ENCODE results near the gene GID4. TPM values are rescaled to one million over a fixed set of nuclear protein-coding genes. Genes with fewer than 3 reads are reported as not detected.

Gene GID4
- total and polyA plus RNA-seq, 9 of the 15 experiments (the other 6 are each of a cell fraction or from before 2014, with no cell fraction given), result 1.2 to 6.4 (median 3.7) TPM

DNA sequence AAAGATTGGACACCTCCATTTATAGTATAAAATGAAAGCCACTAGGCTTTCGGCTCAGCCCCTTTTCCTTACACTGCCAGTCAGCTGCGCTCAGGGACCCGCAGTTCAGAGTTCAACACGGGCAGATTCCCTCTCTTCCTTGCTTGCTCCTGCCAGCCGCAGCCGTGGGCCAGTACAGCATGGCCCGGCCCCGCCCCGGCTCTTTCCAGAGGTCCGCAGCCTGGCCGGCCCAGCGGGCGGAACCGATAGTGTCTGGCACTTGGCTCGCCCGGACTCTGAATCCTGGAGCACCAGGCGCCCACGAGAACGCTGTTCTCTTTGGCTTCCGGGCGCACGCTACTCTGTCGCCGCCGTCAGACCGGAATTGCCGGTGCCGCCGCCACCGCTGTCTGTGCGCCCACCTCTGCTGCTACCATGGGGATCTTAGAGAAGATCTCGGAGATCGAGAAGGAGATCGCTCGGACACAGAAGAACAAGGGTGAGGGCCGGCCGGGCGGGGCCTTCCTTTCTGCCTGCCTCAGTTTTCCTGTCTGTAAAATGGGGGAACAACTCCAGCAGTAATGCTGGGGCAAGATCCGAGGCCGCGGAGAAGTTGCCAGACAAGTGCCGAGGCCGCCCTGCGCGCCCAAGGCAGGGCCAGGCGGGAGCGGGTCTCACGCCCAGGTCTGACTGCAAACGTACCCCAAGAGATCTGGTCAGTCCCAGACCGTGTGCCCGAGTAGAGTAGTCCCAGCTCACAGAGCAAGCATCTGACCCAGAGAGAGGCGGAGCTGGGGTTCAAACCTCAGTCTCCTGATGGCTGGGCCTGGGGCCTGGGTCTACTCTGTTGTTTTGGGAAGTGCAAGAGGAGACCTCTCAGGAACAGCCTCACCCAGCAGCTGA is 48.6 kb downstream of the GID4 start, which contains the start of gene DRG2 (continued):
- TF ChIP-seq BRCA1 (IDR thresholded peaks at IDR 0.05) (no peak), BRCA1 (CRISPR knock-in tag; IDR thresholded peaks at IDR 0.05) (0 out of 2 replicates have a peak, but pooled peaks have one; percentile 74), DIDO1 (tag; IDR thresholded peaks at IDR 0.05; ENCODE audit: low read depth) (peak; percentile 77), ATF1 (CRISPR knock-in tag; IDR thresholded peaks at IDR 0.05) (no peak), ATF1 (tag; IDR thresholded peaks at IDR 0.05) (peak; percentile 79), RBBP5 (IDR thresholded peaks at IDR 0.05; ENCODE audit: borderline replicate concordance, insufficient read depth, low read length, poor library complexity, severe bottlenecking) (peak; percentile 88), TAF7 (tag; IDR thresholded peaks at IDR 0.05) (peak; percentile 74), MYNN (IDR thresholded peaks at IDR 0.05) (peak; percentile 54; the same call in 1 of the 2 replicates), MYNN (CRISPR knock-in tag; IDR thresholded peaks at IDR 0.05) (no peak), POLR2G (IDR thresholded peaks at IDR 0.05; ENCODE audit: low read depth, low read length) (peak; percentile 93), ZNF436 (CRISPR knock-in tag; IDR thresholded peaks at IDR 0.05) (no peak), ETV1 (tag; conservative IDR thresholded peaks at IDR 0.05; ENCODE audit: low read depth) (peak; percentile 79), ZKSCAN8 (CRISPR knock-in tag; IDR thresholded peaks at IDR 0.05) (0 out of 2 replicates have a peak, but pooled peaks have one; percentile 32), CHD1 (IDR thresholded peaks at IDR 0.05; ENCODE audit: low read length) (peak; percentile 60), ARID1B (IDR thresholded peaks at IDR 0.05) (peak; percentile 25; the same call in 1 of the 2 replicates), CXXC5 (CRISPR knock-in tag; IDR thresholded peaks at IDR 0.05) (peak; percentile 92), ZNF589 (CRISPR knock-in tag; IDR thresholded peaks at IDR 0.05; ENCODE audit: low read depth) (peak; percentile 83; the same call in 1 of the 2 replicates), GTF2F1 (IDR thresholded peaks at IDR 0.05; ENCODE audit: low read depth, low read length) (peak; percentile 48; the same call in 1 of the 2 replicates), MTA3 (IDR thresholded peaks at IDR 0.05; ENCODE audit: borderline replicate concordance) (peak; percentile 89; the same call in 1 of the 2 replicates), NFRKB (IDR thresholded peaks at IDR 0.05; ENCODE audit: low read depth) (peak; percentile 69; the same call in 1 of the 2 replicates), SMC3 (conservative IDR thresholded peaks at IDR 0.05; ENCODE audit: insufficient read depth, low read depth, low read length) (0 out of 2 replicates have a peak, but pooled peaks have one; percentile 16), SRSF3 (IDR thresholded peaks at IDR 0.05; ENCODE audit: insufficient read depth, low read length) (no peak)
- TF ChIP-seq, protein P1, sequence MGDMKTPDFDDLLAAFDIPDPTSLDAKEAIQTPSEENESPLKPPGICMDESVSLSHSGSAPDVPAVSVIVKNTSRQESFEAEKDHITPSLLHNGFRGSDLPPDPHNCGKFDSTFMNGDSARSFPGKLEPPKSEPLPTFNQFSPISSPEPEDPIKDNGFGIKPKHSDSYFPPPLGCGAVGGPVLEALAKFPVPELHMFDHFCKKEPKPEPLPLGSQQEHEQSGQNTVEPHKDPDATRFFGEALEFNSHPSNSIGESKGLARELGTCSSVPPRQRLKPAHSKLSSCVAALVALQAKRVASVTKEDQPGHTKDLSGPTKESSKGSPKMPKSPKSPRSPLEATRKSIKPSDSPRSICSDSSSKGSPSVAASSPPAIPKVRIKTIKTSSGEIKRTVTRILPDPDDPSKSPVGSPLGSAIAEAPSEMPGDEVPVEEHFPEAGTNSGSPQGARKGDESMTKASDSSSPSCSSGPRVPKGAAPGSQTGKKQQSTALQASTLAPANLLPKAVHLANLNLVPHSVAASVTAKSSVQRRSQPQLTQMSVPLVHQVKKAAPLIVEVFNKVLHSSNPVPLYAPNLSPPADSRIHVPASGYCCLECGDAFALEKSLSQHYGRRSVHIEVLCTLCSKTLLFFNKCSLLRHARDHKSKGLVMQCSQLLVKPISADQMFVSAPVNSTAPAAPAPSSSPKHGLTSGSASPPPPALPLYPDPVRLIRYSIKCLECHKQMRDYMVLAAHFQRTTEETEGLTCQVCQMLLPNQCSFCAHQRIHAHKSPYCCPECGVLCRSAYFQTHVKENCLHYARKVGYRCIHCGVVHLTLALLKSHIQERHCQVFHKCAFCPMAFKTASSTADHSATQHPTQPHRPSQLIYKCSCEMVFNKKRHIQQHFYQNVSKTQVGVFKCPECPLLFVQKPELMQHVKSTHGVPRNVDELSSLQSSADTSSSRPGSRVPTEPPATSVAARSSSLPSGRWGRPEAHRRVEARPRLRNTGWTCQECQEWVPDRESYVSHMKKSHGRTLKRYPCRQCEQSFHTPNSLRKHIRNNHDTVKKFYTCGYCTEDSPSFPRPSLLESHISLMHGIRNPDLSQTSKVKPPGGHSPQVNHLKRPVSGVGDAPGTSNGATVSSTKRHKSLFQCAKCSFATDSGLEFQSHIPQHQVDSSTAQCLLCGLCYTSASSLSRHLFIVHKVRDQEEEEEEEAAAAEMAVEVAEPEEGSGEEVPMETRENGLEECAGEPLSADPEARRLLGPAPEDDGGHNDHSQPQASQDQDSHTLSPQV (IDR thresholded peaks at IDR 0.05), result peak; percentile 69; the same call in 1 of the 2 replicates
- TF ChIP-seq, protein P2, sequence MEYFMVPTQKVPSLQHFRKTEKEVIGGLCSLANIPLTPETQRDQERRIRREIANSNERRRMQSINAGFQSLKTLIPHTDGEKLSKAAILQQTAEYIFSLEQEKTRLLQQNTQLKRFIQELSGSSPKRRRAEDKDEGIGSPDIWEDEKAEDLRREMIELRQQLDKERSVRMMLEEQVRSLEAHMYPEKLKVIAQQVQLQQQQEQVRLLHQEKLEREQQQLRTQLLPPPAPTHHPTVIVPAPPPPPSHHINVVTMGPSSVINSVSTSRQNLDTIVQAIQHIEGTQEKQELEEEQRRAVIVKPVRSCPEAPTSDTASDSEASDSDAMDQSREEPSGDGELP (CRISPR knock-in tag; IDR thresholded peaks at IDR 0.05; ENCODE audit: borderline replicate concordance), result peak; percentile 95
